MM.1S (cell line): ENCODE measurements around the gene KLK15.
A peak's percentile ranks its signal among the peaks of the same experiment; 100 is the strongest.

Source experiments
- DNase-seq: peaks from one replicate; pipeline ENCODE4 v3.0.0-alpha.2; 2015
- H2AFZ ChIP-seq: fragments of 300-600 bp; sonication (generic); 2 replicates; pipeline ENCODE4 v1.6.0; 2016; ENCODE audit warnings: antibody characterized with exemption, low read length
- H3F3A ChIP-seq: fragments of 300-600 bp; sonication (generic); 2 replicates; pipeline ENCODE4 v1.6.1; 2016; ENCODE audit warnings: mild to moderate bottlenecking, antibody characterized with exemption, low read length, moderate library complexity, mixed read lengths; ENCODE audit not compliant: insufficient read depth
- H3K27ac ChIP-seq: fragments of 300-600 bp; sonication (generic); 2 replicates; pipeline ENCODE4 v1.5.1; 2016; ENCODE audit warnings: mild to moderate bottlenecking, low read length
- H3K27me3 ChIP-seq: fragments of 300-600 bp; sonication (generic); replicated peaks from 2 replicates; pipeline ENCODE4 v1.6.0; 2016; ENCODE audit warnings: low read length; ENCODE audit not compliant: insufficient read depth
- H3K36me3 ChIP-seq: fragments of 300-600 bp; sonication (generic); replicated peaks from 2 replicates; pipeline ENCODE4 v1.6.1; 2016; ENCODE audit warnings: mild to moderate bottlenecking, low read length, mixed read lengths; ENCODE audit not compliant: insufficient read depth
- H3K4me1 ChIP-seq: fragments of 300-600 bp; sonication (generic); 2 replicates; pipeline ENCODE4 v1.6.1; 2016; ENCODE audit warnings: low read length, mixed read lengths
- H3K4me2 ChIP-seq: fragments of 300-600 bp; sonication (generic); 2 replicates; pipeline ENCODE4 v1.6.0; 2016; ENCODE audit warnings: low read depth, low read length
- H3K4me3 ChIP-seq: fragments of 300-600 bp; sonication (generic); 2 replicates; pipeline ENCODE4 v1.5.1; 2016; ENCODE audit warnings: low read length, mixed read lengths
- H3K79me2 ChIP-seq: fragments of 300-600 bp; sonication (generic); 2 replicates; pipeline ENCODE4 v1.6.1; 2016; ENCODE audit warnings: mixed run types, low read length, mixed read lengths
- H3K9ac ChIP-seq: fragments of 300-600 bp; sonication (generic); 2 replicates; pipeline ENCODE4 v1.6.1; 2016; ENCODE audit warnings: low read length, mixed read lengths
- H3K9me2 ChIP-seq: fragments of 300-600 bp; sonication (generic); replicated peaks from 2 replicates; pipeline ENCODE4 v1.6.1; 2016; ENCODE audit warnings: mild to moderate bottlenecking, low read length, mixed read lengths; ENCODE audit not compliant: insufficient read depth
- H3K9me3 ChIP-seq: fragments of 300-600 bp; sonication (generic); replicated peaks from 2 replicates; pipeline ENCODE4 v1.6.1; 2016; ENCODE audit warnings: mild to moderate bottlenecking, low read length, mixed read lengths; ENCODE audit not compliant: insufficient read depth
- H4K20me1 ChIP-seq: fragments of 300-600 bp; sonication (generic); 2 replicates; pipeline ENCODE4 v1.6.1; 2016; ENCODE audit warnings: mild to moderate bottlenecking, low read length, moderate library complexity, mixed read lengths; ENCODE audit not compliant: insufficient read depth
- EZH2 ChIP-seq: fragments of 300-600 bp; sonication (generic); optimal IDR thresholded peaks from 2 replicates; pipeline ENCODE3; 2017; ENCODE audit warnings: low read depth, mild to moderate bottlenecking, antibody characterized with exemption, low read length, mixed read lengths
- EZH2phosphoT487 ChIP-seq: fragments of 300-600 bp; sonication (generic); IDR thresholded peaks from 2 replicates; pipeline ENCODE4 v1.6.1; 2018; ENCODE audit warnings: antibody characterized with exemption, low read length
- TF ChIP-seq, protein P1 (sequence below): fragments of 300-600 bp; sonication (generic); IDR thresholded peaks from 2 replicates; pipeline ENCODE4 v1.5.1; 2016; ENCODE audit warnings: antibody characterized with exemption, low read length, mixed read lengths

The KLK15 gene

DNA sequence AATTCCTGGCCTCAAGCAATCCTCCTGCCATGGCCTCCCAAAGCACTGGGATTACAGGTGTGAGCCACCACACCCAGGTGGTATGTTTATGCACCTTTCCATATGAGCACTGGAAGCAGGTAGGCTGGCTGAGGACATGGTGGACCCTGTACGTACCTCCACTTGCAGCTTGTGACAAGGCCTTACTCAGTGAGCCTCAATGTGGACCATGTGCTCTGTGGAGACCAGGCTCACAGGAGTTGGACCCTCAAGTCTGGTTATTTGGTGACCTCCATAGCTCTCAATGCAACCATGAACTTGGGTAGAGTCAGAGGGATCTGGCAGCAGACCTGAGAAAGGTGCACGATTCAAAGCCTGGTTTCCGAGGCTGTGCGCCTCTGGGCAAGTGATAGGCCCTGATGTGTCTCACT, 37.7 kb downstream of the KLK15 start:
- H3K9me3 ChIP-seq = no peaks in the 10 kb centered on the region
- no peak overlapping the region for H3K9ac ChIP-seq
- peaks cover 11% of the 10 kb centered on the region; the same call in 1 of the 2 replicates for H3K4me1 ChIP-seq
- no peak for DNase-seq
- no peaks in the 10 kb centered on the region for H3K9me2 ChIP-seq
- peaks cover 13% of the 10 kb centered on the region for H3K79me2 ChIP-seq
- 0 out of 2 replicates have a peak, but pooled peaks cover 5% of the 10 kb centered on the region for H3K36me3 ChIP-seq
- H3F3A ChIP-seq = peaks cover 32% of the 10 kb centered on the region
- no peak overlapping the region for H2AFZ ChIP-seq
- TF ChIP-seq EZH2phosphoT487 (no peak), EZH2 (no peak)
- TF ChIP-seq, protein P1, sequence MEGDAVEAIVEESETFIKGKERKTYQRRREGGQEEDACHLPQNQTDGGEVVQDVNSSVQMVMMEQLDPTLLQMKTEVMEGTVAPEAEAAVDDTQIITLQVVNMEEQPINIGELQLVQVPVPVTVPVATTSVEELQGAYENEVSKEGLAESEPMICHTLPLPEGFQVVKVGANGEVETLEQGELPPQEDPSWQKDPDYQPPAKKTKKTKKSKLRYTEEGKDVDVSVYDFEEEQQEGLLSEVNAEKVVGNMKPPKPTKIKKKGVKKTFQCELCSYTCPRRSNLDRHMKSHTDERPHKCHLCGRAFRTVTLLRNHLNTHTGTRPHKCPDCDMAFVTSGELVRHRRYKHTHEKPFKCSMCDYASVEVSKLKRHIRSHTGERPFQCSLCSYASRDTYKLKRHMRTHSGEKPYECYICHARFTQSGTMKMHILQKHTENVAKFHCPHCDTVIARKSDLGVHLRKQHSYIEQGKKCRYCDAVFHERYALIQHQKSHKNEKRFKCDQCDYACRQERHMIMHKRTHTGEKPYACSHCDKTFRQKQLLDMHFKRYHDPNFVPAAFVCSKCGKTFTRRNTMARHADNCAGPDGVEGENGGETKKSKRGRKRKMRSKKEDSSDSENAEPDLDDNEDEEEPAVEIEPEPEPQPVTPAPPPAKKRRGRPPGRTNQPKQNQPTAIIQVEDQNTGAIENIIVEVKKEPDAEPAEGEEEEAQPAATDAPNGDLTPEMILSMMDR = no peak
- no peak overlapping the region for H3K27ac ChIP-seq
- no peaks in the 10 kb centered on the region for H3K27me3 ChIP-seq
- H4K20me1 ChIP-seq = peaks cover 29% of the 10 kb centered on the region
- H3K4me2 ChIP-seq = no peak overlapping the region
- no peak overlapping the region for H3K4me3 ChIP-seq

DNA sequence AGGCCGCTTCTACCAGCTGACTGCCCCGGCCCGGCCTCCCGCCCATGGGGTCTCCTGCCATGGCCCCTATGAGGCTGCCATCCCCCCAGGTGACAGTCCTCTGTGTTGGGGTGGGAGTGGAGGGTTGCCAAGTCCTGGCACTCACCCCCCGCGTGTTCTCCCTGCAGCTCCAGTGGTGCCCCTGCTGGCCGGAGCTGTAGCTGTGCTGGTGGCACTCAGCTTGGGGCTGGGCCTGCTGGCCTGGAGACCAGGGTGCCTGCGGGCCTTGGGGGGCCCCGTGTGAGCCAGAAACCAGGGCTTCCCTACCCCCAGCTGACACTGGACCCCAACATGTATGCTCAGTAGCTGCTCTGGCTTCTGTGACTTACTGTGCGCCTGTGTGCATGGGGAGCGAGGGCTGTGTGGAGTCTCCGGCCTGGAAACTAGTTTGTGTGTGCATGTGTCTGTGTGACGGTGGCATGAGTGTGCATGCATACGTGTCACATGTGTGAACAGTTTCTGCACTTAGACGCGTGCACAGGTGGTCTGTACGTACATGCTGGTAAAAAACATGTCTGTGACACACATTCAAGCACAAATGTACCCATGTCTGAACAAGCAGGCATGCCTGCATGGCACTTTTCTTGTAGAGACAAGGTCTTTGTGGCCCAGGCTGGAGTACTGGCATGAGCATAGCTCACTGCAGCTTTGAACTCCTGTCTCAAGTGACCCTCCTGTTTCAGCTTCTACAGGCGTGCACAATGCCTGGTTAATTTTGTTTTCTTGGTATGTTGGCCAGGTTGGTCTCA, 38.3 kb downstream of the KLK15 start:
- Histone ChIP-seq H3K27ac (no peak overlapping the region), H4K20me1 (peaks cover 27% of the 10 kb centered on the region), H3K4me2 (no peak overlapping the region)

DNA sequence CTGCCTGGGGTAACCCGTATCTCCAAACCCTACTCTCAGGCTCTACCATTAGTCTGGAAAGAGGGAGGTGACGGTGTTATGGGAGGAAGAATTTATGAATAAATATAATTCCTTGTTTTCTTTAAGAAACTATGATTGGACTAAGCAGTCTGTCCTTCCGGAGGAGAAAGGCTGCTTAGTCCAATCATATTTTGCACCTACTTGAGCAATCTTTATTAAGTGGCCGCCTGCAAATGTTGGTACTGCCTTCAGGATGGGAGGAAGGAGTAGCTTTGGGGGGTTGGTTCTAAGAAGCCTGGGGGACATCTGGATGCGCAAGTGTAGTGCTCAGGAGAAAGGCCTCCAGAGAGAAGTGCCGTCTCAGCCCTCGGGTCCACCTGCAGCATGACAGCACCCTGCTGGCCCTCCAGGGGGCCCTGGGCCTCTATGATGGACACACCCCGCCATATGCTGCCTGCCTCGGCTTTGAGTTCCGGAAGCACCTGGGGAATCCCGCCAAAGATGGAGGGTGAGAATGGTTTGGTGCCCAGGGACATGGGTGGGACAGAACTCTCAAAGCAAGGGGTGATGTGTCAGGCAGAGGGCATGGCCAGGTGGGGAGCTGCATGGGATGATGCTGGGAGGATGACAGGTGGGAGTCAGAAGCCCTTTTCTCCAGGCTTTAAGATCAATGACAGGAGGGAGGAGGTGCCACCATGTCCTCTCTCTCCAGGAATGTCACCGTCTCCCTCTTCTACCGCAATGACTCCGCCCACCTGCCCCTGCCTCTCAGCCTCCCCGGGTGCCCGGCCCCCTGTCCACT, 39.1 kb downstream of the KLK15 start:
- Histone ChIP-seq H3K27ac (no peak overlapping the region), H3K36me3 (0 out of 2 replicates have a peak, but pooled peaks cover 2% of the 10 kb centered on the region), H4K20me1 (peaks cover 19% of the 10 kb centered on the region), H3K9me2 (no peaks in the 10 kb centered on the region), H3K79me2 (0 out of 2 replicates have a peak, but pooled peaks cover 4% of the 10 kb centered on the region), H3K27me3 (no peaks in the 10 kb centered on the region), H3K4me2 (no peak overlapping the region), H3F3A (peaks cover 32% of the 10 kb centered on the region), H3K4me1 (peaks cover 11% of the 10 kb centered on the region; the same call in 1 of the 2 replicates), H2AFZ (no peak overlapping the region), H3K9ac (no peak overlapping the region), H3K9me3 (no peaks in the 10 kb centered on the region), H3K4me3 (no peak overlapping the region)
- peak; percentile 55 for DNase-seq
- TF ChIP-seq, protein P1 = peak; percentile 24; the same call in 1 of the 2 replicates
- TF ChIP-seq EZH2phosphoT487 (no peak), EZH2 (no peak)

More for the DNA sequence above, 38.3 kb downstream of the KLK15 start:
- Histone ChIP-seq H3K79me2 (peaks cover 11% of the 10 kb centered on the region), H3K9ac (no peak overlapping the region), H3K9me3 (no peaks in the 10 kb centered on the region), H3K4me3 (no peak overlapping the region), H2AFZ (no peak overlapping the region), H3K4me1 (peaks cover 11% of the 10 kb centered on the region; the same call in 1 of the 2 replicates), H3K9me2 (no peaks in the 10 kb centered on the region), H3F3A (peaks cover 32% of the 10 kb centered on the region), H3K36me3 (0 out of 2 replicates have a peak, but pooled peaks cover 4% of the 10 kb centered on the region), H3K27me3 (no peaks in the 10 kb centered on the region)
- no peak for DNase-seq
- TF ChIP-seq EZH2phosphoT487 (no peak), EZH2 (no peak)
- TF ChIP-seq, protein P1 = no peak
